GM21381 (cell line): Measurements from ENCODE around the gene ANK3.

Experiments
- ATAC-seq: cut with Tn5 transposase; IDR thresholded peaks from one replicate; pipeline ENCODE4 v1.9.1; 2021; ENCODE audit warnings: mild to moderate bottlenecking, moderate library complexity; ENCODE audit not compliant: unreplicated experiment

Gene ANK3

DNA sequence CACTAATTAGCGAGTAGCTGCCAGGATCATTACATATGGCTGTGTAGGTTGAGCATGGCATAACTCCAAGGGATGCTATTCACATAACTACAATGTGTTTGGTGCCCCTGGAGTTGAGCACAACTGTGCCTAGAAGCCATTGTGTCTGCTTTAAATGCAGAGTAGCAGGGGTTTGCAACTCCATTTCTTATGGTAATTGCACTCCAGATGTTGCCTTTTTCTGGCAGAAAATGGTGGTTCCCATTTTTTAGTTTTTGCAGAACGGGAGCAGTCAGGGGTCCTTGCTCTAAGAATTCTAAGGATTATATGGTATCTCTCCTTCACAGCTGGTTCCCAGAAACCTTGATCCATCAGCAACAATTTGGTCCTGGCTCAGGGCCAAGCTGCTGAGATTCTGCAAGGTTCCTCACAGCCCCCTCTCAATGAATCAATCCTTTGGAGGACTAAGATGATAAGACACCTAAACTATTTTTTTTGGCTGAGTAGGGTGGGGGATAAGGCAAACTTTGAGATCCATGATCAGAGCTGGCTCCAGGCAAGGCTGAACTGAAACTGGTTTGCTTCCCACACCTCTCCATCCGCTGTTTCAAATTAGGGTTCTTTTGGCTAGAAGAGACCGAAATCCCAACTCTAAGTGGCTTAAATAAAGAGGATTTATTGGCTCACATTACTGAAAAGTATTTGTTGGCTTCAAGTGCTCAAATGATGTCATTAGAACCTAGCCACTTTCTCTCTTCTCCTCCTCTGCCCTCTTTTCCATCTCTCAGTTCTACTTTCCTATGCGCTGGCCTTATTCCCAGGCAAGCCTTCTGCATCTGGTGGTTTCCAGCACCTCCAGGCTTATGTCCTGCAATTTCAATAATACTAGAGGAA is 385.8 kb downstream of the ANK3 start:
- no peak for ATAC-seq

DNA sequence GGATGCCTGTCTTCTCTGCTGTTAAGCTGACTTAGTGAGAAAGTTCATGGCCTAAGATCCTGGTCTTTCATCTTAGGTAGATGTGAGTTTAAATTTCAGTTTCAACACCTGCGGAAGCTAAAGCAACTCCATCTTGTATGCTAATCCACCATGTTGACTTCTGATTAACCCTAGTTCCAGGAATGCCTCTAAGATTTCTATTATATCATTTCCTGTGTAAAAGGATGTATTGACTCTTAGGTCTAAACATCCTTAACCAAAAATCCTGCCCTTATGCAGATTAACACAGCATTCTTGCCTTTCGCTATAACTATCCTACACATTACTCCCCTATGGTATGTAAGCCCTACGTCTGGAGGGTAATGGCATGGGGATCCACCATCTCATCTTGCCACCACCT is 388.9 kb downstream of the ANK3 start:
- ATAC-seq = no peak

DNA sequence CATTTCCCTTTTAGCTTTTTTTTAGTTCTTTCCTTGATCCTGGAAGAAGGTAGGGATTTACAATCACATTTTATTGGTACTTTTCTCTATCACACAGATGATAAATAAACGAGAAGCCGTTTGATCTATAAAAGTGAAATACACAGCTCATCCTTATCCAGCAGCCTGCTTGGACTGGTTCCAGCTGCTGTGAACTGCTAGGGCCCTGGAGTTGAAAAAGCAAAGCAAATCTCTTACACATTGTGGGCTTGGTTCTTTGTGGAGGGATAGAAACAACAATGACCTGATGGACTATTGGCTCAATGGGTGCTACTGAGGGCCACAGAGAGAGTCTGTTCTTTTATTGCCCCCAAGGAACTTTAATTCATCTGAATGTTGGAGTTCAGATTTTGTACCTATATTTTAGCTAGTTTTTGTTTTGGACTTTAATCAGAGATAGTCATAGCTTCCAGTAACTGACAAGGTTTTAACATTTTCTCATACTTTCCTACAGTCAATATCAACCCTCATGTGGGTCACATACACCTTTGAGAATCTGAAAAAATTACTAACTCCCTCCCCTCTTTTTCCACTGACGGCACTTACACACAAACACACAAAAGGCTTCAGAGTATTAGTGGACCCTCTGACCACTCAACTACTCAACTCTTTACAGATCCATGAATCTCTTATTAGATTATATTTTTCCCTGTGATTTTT is 391.7 kb downstream of the ANK3 start:
- ATAC-seq = no peak

DNA sequence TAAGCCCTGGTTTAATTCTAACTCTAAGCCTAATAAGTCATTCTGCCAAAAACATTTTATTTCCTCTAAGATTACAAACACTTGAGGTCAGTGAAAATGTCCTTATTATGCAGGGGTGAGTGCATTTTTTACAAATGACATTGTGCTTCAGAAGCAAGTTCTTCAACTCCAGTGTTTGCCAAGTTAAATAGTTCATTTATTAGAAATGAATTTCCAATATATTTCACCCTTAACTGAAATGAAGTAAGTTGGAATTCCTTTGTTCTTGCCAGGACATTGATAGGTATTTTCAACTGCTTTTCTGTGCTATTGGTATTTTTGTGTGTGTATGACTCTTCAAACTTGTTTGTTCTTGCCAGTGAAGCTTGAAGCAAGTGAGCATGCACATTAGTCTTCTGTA is 393.8 kb downstream of the ANK3 start:
- no peak for ATAC-seq

DNA sequence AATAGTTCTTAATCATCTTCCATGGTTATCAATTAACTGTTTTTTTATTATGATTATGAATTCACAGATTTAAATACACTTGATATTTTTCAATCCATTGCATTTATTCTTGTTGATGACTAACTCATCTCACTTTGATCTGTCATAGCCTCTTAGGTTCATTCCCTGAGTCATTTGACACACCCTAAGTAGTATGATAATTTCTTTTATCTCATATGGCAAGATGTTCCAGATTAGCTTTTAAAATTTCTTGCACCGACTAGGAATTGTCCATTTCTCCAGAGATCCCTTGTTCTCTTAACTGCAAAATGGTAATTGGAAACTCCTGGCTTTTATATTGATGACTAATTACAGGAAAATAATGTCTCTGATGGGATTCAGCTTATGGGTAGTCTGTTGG is 395.7 kb downstream of the ANK3 start:
- no peak for ATAC-seq

DNA sequence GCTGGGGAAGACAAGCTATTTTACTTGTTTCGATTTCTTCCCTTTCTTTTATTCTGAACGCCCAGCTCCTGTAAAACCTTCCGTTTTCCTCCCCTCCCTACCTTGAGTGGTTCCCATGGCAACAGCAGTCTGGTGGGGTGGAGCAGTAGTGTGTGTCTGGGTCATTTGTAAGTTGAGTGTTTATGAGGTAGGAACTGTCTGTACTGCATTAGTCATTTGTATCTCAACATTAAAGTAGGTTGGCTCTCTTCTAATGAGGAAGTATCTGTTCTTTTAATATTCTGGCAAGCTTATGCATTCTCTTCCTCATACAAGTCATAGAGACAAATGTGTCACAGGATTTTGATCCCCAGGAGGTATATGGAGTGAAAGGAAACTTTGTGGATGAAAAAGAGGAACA is 398.0 kb downstream of the ANK3 start:
- ATAC-seq = no peak

DNA sequence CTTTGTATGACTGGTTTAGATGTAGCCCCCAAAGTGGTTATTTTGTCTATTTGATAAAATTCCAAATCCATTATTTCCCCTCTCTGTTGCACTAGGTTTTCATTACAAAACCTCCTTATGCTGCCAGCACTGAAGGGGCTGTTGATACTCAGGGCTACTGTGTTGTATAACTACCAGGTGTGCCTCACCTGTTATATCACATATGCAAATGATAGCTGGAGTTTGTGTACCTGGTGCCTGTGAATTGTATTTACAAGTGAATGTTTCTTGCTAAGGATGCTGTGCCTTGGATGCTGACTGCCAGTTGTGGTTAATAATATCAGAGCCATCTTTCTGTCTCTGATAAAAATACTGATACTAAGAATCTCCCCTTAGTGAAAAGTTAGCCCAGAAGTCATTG is 398.6 kb downstream of the ANK3 start:
- ATAC-seq = no peak

DNA sequence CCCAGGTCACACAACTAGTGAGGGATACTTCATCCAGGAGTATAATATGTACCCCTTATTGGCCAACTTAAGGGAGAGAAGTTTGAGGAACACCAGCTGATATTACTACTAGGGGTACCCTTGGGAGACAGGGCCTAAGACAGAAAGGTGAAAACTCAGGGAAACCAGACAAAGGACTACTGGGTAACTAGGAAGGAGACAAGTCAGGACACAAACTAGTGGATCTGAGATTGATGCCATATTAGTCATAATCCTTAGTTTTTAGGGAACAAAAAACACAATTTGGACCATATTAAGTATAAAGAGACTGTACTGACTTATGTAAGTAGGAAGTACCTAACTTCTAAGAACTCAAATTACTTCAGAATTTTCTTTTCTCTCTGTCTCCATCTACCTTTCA is 404.0 kb downstream of the ANK3 start:
- no peak for ATAC-seq

DNA sequence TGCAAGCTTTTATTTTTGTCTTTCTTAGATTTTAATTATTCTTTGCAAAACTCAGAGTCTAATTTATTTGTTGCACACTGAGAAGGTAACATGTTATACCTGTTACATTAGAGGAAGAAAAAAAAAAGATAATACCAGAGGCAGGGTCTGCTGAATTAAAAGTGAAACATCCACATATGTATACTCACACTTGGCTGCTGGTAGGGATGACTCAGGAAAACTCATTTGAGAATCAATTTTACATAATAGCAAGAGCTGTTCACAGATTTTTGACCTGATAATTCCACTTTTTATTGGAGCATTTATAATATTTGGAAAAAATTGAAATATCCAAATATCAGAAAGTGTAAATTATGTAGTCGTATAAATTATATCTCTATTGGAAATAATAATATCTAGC is 405.3 kb downstream of the ANK3 start:
- no peak for ATAC-seq

DNA sequence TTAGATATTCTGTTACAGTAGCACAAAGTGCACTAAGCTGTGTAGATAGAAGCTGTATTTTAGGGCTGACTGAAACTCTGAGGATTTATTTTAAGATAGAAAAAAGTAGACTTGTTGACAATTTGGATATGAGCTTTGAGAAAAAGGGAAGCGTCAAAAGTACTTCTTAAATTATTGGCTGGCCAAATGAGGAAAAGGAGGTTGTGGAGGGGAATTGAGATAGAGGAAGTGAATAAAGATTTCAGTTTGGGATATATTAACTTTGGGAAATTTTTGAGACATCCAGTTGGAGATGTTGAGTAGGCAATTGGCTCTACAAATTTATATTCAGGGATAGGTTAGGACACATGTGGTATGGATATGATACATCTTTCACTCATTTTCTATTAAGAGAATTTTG is 409.3 kb downstream of the ANK3 start:
- no peak for ATAC-seq

DNA sequence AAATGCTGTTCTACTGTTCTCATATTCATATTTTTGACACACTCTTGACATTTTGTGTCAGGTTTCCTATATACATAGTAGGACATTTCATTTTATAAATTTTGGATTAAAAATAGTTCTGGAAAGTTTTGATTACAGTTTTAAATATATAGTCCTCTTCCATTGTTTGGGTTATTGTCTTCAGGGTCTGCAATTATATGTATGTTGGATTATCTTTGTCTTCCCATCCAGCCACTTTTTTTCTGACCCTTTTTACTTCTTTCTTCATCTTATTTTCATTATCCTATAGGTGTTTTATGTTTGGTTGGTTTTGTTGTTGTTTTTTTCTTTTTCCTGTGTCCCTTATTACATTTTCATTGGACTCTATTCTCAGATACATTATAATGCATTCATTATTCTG is 412.2 kb downstream of the ANK3 start:
- ATAC-seq = no peak

DNA sequence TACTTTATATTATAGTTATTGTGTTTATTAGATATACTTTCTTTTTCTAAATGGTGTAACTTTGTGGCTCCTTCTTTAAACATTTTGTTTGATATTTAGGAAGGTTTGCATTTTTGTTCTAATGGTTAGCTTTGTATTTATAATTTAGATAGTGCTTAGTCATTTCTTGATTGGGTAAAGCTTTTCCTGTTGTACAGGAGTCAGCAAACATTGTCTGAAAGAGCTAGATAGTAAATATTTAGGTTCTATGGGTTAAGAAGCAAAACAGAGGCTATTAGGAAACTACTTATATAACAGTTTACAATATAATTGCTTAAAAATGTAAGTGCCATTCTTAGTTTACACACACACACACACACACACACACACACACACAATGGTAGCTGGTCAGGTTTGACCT is 412.8 kb downstream of the ANK3 start:
- no peak for ATAC-seq
